Small intestine (tissue), 7 donors: ENCODE data around the gene CYB561D1. TPM values are rescaled to one million over a fixed set of nuclear protein-coding genes. Genes with fewer than 3 reads are reported as not detected.
"Not testable (repeated sequence)": the region's sequence is repeated elsewhere in the genome, so short reads cannot be mapped to it uniquely, and the experiment has no call there.

ENCODE experiments used
- DNase-seq, 2 donors: peaks; one replicate each; pipeline versions ENCODE4 v3.0.0 to v3.0.0-alpha.2; 2013
- FAIRE-seq: peaks from 2 replicates; lab custom pipeline; 2012; peaks lifted over from hg19 to GRCh38; lab: Jason Lieb, UNC
- H3K27ac ChIP-seq, 3 donors: one replicate each; pipeline ENCODE4 v1.5.1; 2013; ENCODE audit warnings: low read length in 2 of 3, mild to moderate bottlenecking in 2 of 3, control low read depth in 1 of 3, inconsistent platforms in 1 of 3, low read depth in 1 of 3, moderate library complexity in 1 of 3
- H3K27me3 ChIP-seq, 3 donors: one replicate each; pipeline ENCODE4 v1.6.1; 2013; ENCODE audit warnings: low read length in 3 of 3, inconsistent platforms in 1 of 3; ENCODE audit not compliant: control insufficient read depth in 3 of 3, insufficient read depth in 3 of 3
- H3K36me3 ChIP-seq, 3 donors: one replicate each; pipeline ENCODE4 v1.6.1; 2013; ENCODE audit warnings: low read length in 3 of 3, inconsistent platforms in 1 of 3, low read depth in 1 of 3, mild to moderate bottlenecking in 1 of 3, moderate library complexity in 1 of 3; ENCODE audit not compliant: control insufficient read depth in 3 of 3, insufficient read depth in 2 of 3
- H3K4me1 ChIP-seq, 3 donors: one replicate each; pipeline ENCODE4 v1.6.1; 2013; ENCODE audit warnings: low read length in 2 of 3, inconsistent platforms in 1 of 3, low read depth in 1 of 3, mild to moderate bottlenecking in 1 of 3, moderate library complexity in 1 of 3; ENCODE audit not compliant: control insufficient read depth in 3 of 3, insufficient read depth in 2 of 3
- H3K4me3 ChIP-seq, 3 donors: one replicate each; pipeline ENCODE4 v1.5.1; 2013; ENCODE audit warnings: low read length in 3 of 3, control low read depth in 1 of 3, inconsistent platforms in 1 of 3, low read depth in 1 of 3, mild to moderate bottlenecking in 1 of 3, moderate library complexity in 1 of 3
- H3K9me3 ChIP-seq, 2 donors: one replicate each; pipeline ENCODE4 v1.6.1; 2013; ENCODE audit warnings: low read depth in 1 of 2, low read length in 1 of 2; ENCODE audit not compliant: control insufficient read depth in 2 of 2, insufficient read depth in 1 of 2
- WGBS, 3 donors: extraction: QIAGEN DNeasy Blood & Tissue Kit; methylation state at CpG; one replicate each; pipeline ENCODE4 v1.1.7; 2013; 5-methylcytosine and 5-hydroxymethylcytosine counted together
- polyA plus RNA-seq, 4 donors: library from polyadenylated mRNA; stranded (reverse) in 3 of 4; unstranded in 1 of 4; fragments of 200-250 nt in 3 of 4; fragments of 120-200 nt in 1 of 4; gene quantifications; one replicate each; pipeline versions ENCODE4 v1.2.1 to v1.2.3, GENCODE V29; 2013
- donor health status: healthy with polysubstance abuse.
- donor health status: control.
- donor health status: control.
- donor health status: Bipolar disorder and iron deficiency.
- donor health status: healthy.

CYB561D1 gene
- polyA plus RNA-seq, 4 donors = 5.1 to 8.6 (median 7.2) TPM

GRCh38 chr1:109466452-109467300, 27.2 kb upstream of the CYB561D1 start, which contains the start of gene SYPL2:
Gene SYPL2, plus strand, starts transcription at chr1:109466546. Its CDS starts 298 bp downstream, at chr1:109466844.
- no peak within 1 kb of the TSS for H3K27ac ChIP-seq
- no peak for FAIRE-seq
- H3K4me1 ChIP-seq = peaks cover 0 to 4% (median 0%) of the 10 kb centered on the region in 3 donors
- 1 to 2% (median 2%) methylated on average over 48 to 88 of the region's 88 CpGs for WGBS, 3 donors
- H3K9me3 ChIP-seq = no peaks in the 10 kb centered on the region
- H3K36me3 ChIP-seq = no peaks in the 10 kb centered on the region
- peaks cover 3 to 70% (median 12%) of the 10 kb centered on the region in 3 donors for H3K27me3 ChIP-seq
- DNase-seq = peak in 1 of 2 donors; percentile 44
- H3K4me3 ChIP-seq = peak within 1 kb of the TSS; percentile 10 to 54 (median 17)

GRCh38 chr1:109467301-109467777, 26.6 kb upstream of the CYB561D1 start:
- DNase-seq = peak in 1 of 2 donors; percentile 29
- Histone ChIP-seq H3K9me3 (no peaks in the 10 kb centered on the region), H3K4me3 (peak overlapping the region in 1 of 3 donors; percentile 54), H3K36me3 (no peaks in the 10 kb centered on the region), H3K27me3 (peaks cover 3 to 75% (median 12%) of the 10 kb centered on the region in 3 donors), H3K4me1 (peaks cover 0 to 4% (median 0%) of the 10 kb centered on the region in 3 donors), H3K27ac (no peak overlapping the region)
- FAIRE-seq = no peak
- WGBS, 3 donors = 8 to 14% (median 13%) methylated on average over 23 of the region's 23 CpGs

GRCh38 chr1:109468061-109468460, 25.8 kb upstream of the CYB561D1 start:
- H3K4me3 ChIP-seq = no peak overlapping the region
- H3K27ac ChIP-seq = no peak overlapping the region
- H3K9me3 ChIP-seq = no peaks in the 10 kb centered on the region
- no peaks in the 10 kb centered on the region for H3K36me3 ChIP-seq
- DNase-seq = no peak
- peaks cover 3 to 78% (median 12%) of the 10 kb centered on the region in 3 donors for H3K27me3 ChIP-seq
- 86 to 92% (median 86%) methylated on average over 1 of the region's 1 CpG for WGBS, 3 donors
- FAIRE-seq = no peak
- H3K4me1 ChIP-seq = peaks cover 0 to 4% (median 0%) of the 10 kb centered on the region in 3 donors

- 6 to 24% (median 6%) methylated on average over 2 of the region's 2 CpGs for WGBS, 3 donors
- Histone ChIP-seq H3K9me3 (no peaks in the 10 kb centered on the region), H3K36me3 (no peaks in the 10 kb centered on the region), H3K27me3 (peaks cover 3 to 76% (median 11%) of the 10 kb centered on the region in 3 donors), H3K4me1 (peaks cover 0 to 4% (median 0%) of the 10 kb centered on the region in 3 donors), H3K27ac (no peak overlapping the region), H3K4me3 (no peak overlapping the region)
- FAIRE-seq = no peak
- no peak for DNase-seq
Observed at GRCh38 chr1:109468903-109469302, 25.0 kb upstream of the CYB561D1 start.

GRCh38 chr1:109470245-109470644, 23.6 kb upstream of the CYB561D1 start:
- Histone ChIP-seq H3K27ac (no peak overlapping the region), H3K36me3 (no peaks in the 10 kb centered on the region), H3K9me3 (no peaks in the 10 kb centered on the region), H3K27me3 (peaks cover 3 to 73% (median 11%) of the 10 kb centered on the region in 3 donors), H3K4me1 (peaks cover 0 to 4% (median 0%) of the 10 kb centered on the region in 3 donors), H3K4me3 (no peak overlapping the region)
- DNase-seq = no peak
- WGBS, 3 donors = 48 to 58% (median 54%) methylated on average over 6 of the region's 6 CpGs
- FAIRE-seq = no peak

GRCh38 chr1:109472779-109473178, 21.1 kb upstream of the CYB561D1 start:
- no peaks in the 10 kb centered on the region for H3K4me1 ChIP-seq
- no peaks in the 10 kb centered on the region for H3K36me3 ChIP-seq
- H3K4me3 ChIP-seq = no peak overlapping the region
- FAIRE-seq (no peak), DNase-seq (no peak)
- no peak overlapping the region for H3K27ac ChIP-seq
- H3K27me3 ChIP-seq = peaks cover 0 to 67% (median 7%) of the 10 kb centered on the region in 3 donors
- H3K9me3 ChIP-seq = no peaks in the 10 kb centered on the region
- 64 to 66% (median 65%) methylated on average over 3 of the region's 3 CpGs for WGBS, 3 donors

GRCh38 chr1:109473284-109474057, 20.4 kb upstream of the CYB561D1 start:
- H3K36me3 ChIP-seq, H3K4me1 ChIP-seq, FAIRE-seq, H3K9me3 ChIP-seq, DNase-seq, H3K4me3 ChIP-seq, H3K27ac ChIP-seq: not testable (repeated sequence)
- H3K27me3 ChIP-seq = peaks cover 0 to 67% (median 5%) of the 10 kb centered on the region in 3 donors
- WGBS, 3 donors = 59 to 84% (median 66%) methylated on average over 12 of the region's 12 CpGs

- Histone ChIP-seq H3K4me3 (no peak overlapping the region), H3K36me3 (no peaks in the 10 kb centered on the region), H3K4me1 (no peaks in the 10 kb centered on the region), H3K9me3 (no peaks in the 10 kb centered on the region), H3K27me3 (peaks cover 0 to 68% (median 5%) of the 10 kb centered on the region in 3 donors), H3K27ac (no peak overlapping the region)
- FAIRE-seq (no peak), DNase-seq (no peak)
- WGBS, 3 donors = 60 to 77% (median 70%) methylated on average over 1 of the region's 1 CpG
Observed at GRCh38 chr1:109474697-109475096, 19.2 kb upstream of the CYB561D1 start.
